Suprapubic skin (tissue), 3 donors: Measurements from ENCODE around the gene SMDT1.

ENCODE experiments used
- POLR2A ChIP-seq, 2 donors: fragments of 450-650 bp; IDR thresholded peaks; one replicate each; pipeline ENCODE4 v1.6.1; 2017; ENCODE audit warnings: antibody characterized with exemption in 2 of 2, mild to moderate bottlenecking in 2 of 2, moderate library complexity in 2 of 2
- TF ChIP-seq, protein P1 (sequence below), 2 donors: fragments of 200-600 bp in 1 of 2; fragments of 450-650 bp in 1 of 2; sonication (generic) in 1 of 2; IDR thresholded peaks; one replicate each; pipeline ENCODE4 v1.5.1; 2016 to 2019; ENCODE audit warnings: antibody characterized with exemption in 2 of 2, mild to moderate bottlenecking in 1 of 2, moderate library complexity in 1 of 2

DNA sequence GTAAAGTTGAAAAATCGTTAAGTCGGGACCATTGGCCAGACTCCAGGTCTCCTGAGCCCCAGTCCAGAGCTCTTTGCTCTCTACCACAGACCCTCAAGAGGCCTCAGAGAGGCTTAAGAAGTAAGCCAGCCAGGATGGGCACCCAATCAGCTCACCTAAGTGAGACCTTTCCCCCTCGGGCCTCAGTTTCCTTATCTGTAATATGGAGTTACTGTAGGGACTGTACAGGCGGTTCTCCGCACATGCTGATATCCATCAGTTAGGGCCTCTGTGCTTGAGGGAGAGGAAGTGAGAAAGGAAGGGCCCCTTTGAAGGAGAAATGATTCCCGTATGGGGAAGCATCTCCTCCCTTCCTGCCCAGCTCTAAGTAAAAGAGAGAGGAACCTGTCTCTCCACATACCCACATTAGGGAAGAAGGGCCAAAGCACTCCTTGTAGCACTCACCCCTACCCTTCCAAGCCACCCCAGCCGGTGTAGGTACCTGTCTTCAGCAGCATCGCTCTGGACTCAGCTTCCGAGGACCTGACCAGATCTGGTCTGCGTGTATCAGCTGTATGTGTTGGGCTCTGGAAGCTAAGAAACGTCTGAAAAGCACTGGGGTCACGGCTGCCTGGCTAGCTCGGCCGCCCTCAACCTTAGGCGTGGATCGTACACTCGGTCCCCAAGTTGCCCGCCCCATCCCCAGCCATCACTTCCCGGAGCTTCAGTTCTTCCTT is 9.5 kb upstream of the SMDT1 start:
- TF ChIP-seq, protein P1, sequence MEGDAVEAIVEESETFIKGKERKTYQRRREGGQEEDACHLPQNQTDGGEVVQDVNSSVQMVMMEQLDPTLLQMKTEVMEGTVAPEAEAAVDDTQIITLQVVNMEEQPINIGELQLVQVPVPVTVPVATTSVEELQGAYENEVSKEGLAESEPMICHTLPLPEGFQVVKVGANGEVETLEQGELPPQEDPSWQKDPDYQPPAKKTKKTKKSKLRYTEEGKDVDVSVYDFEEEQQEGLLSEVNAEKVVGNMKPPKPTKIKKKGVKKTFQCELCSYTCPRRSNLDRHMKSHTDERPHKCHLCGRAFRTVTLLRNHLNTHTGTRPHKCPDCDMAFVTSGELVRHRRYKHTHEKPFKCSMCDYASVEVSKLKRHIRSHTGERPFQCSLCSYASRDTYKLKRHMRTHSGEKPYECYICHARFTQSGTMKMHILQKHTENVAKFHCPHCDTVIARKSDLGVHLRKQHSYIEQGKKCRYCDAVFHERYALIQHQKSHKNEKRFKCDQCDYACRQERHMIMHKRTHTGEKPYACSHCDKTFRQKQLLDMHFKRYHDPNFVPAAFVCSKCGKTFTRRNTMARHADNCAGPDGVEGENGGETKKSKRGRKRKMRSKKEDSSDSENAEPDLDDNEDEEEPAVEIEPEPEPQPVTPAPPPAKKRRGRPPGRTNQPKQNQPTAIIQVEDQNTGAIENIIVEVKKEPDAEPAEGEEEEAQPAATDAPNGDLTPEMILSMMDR (IDR thresholded peaks at IDR 0.05) = no peak
- no peak for TF ChIP-seq POLR2A (IDR thresholded peaks at IDR 0.05)
